Right hindlimb (tissue), 1 donor: Measurements from ENCODE around the gene CPED1.
"Not testable (repeated sequence)": the region's sequence is repeated elsewhere in the genome, so short reads cannot be mapped to it uniquely, and the experiment has no call there.

ENCODE experiments used
- DNase-seq: peaks from one replicate; pipeline ENCODE4 v3.0.0-alpha.2; 2018

The CPED1 gene

GRCh38 chr7:121271098-121271497, 282.6 kb downstream of the CPED1 start:
- DNase-seq: no peak

GRCh38 chr7:121271916-121272315, 283.4 kb downstream of the CPED1 start:
- no peak for DNase-seq

- DNase-seq: no peak
Measured at GRCh38 chr7:121272676-121273075, 284.2 kb downstream of the CPED1 start.

GRCh38 chr7:121273467-121274167, 285.1 kb downstream of the CPED1 start:
- DNase-seq: no peak

- DNase-seq: no peak
Measured at GRCh38 chr7:121274467-121274866, 286.0 kb downstream of the CPED1 start.

GRCh38 chr7:121275204-121275603, 286.7 kb downstream of the CPED1 start:
- no peak for DNase-seq

- DNase-seq: no peak
Measured at GRCh38 chr7:121276313-121276712, 287.8 kb downstream of the CPED1 start.

GRCh38 chr7:121278120-121279021, 289.9 kb downstream of the CPED1 start:
- no peak for DNase-seq

- no peak for DNase-seq
Measured at GRCh38 chr7:121279060-121279620, 290.6 kb downstream of the CPED1 start.

- no peak for DNase-seq
Measured at GRCh38 chr7:121279822-121280221, 291.3 kb downstream of the CPED1 start.

GRCh38 chr7:121280656-121281055, 292.1 kb downstream of the CPED1 start:
- DNase-seq: no peak

- DNase-seq: no peak
Measured at GRCh38 chr7:121282129-121282528, 293.6 kb downstream of the CPED1 start.

GRCh38 chr7:121285066-121285667, 296.7 kb downstream of the CPED1 start:
- no peak for DNase-seq

GRCh38 chr7:121286186-121286585, 297.7 kb downstream of the CPED1 start:
- DNase-seq: no peak

- DNase-seq: no peak
Measured at GRCh38 chr7:121286742-121287734, 298.5 kb downstream of the CPED1 start.

GRCh38 chr7:121288894-121289293, 300.4 kb downstream of the CPED1 start:
- no peak for DNase-seq

- not testable (repeated sequence) for DNase-seq
Measured at GRCh38 chr7:121289930-121290329, 301.4 kb downstream of the CPED1 start.

- DNase-seq: no peak
Measured at GRCh38 chr7:121294448-121294992, 306.0 kb downstream of the CPED1 start.

GRCh38 chr7:121297843-121298242, 309.3 kb downstream of the CPED1 start:
- no peak for DNase-seq

GRCh38 chr7:121298831-121299239, 310.3 kb downstream of the CPED1 start:
- DNase-seq: no peak

GRCh38 chr7:121300685-121301420, 312.3 kb downstream of the CPED1 start:
- DNase-seq: no peak
